ENCODE measurements around the gene GALNTL6. TPM values are rescaled to one million over a fixed set of nuclear protein-coding genes. Genes with fewer than 3 reads are reported as not detected.

Gene GALNTL6
- total RNA-seq, 2 experiments from 2014 or later = not detected

- intact Hi-C loops (cut with micrococcal nuclease) = no loop called here
- H3K27ac Mint-ChIP-seq = no peak overlapping the region
- no peaks in the 10 kb centered on the region for H3K9me3 Mint-ChIP-seq
- H3K4me3 Mint-ChIP-seq = no peak overlapping the region
- DNase-seq = no peak
- CTCF ChIA-PET = no interaction called here
- no peaks in the 10 kb centered on the region for H3K36me3 Mint-ChIP-seq (ENCODE audit: low read depth)
- no peaks in the 10 kb centered on the region for H3K4me1 Mint-ChIP-seq (ENCODE audit: low read depth)
- no peaks in the 10 kb centered on the region for H3K27me3 Mint-ChIP-seq (ENCODE audit: low read depth)
Measured at GRCh38 chr4:172348426-172348825, 535.2 kb downstream of the GALNTL6 start.

DNA sequence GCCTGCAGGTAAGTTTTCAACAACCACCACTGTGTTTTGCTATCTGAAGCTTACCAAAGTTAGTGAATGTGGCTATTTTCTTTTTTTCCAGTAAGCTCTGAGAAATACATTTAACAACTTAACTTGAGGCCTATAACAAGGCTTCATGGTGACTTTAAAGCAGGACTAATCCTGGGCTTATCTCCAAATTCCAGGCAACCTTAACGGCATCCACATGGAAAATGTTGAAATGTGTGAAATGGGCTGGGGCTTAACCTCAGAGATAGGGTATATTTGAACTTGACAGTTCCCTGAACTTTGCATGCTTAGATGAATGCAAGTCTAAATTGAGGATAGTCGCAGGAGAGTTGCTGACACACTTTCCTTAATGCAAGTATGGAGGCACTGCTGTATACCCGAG is 539.2 kb downstream of the GALNTL6 start:
- Mint-ChIP-seq H3K9me3 (no peaks in the 10 kb centered on the region), H3K4me3 (no peak overlapping the region), H3K36me3 (ENCODE audit: low read depth) (no peaks in the 10 kb centered on the region), H3K27ac (no peak overlapping the region), H3K27me3 (ENCODE audit: low read depth) (no peaks in the 10 kb centered on the region), H3K4me1 (ENCODE audit: low read depth) (no peaks in the 10 kb centered on the region)
- CTCF ChIA-PET = no interaction called here
- no peak for DNase-seq
- intact Hi-C loops (cut with micrococcal nuclease) = no loop called here

DNA sequence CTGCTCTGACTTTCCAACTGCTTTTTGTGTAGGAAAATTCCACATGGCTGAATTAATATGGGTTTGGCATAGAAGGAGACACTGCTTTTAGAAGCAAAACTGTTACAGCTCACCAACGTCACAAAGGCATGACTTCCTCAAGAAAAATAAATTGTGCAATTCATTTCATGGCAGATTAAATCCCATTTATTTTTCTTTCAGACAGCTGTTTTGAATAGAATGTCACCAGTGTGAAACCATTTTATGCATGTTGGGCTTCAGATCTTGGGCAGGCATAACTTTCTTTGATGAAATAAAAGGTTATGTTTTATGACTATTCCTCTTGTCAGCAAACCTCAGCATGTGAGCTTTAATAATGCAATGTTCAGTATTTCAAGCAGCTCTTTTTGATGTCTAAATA is 542.8 kb downstream of the GALNTL6 start:
- Mint-ChIP-seq H3K27ac (no peak overlapping the region), H3K4me3 (no peak overlapping the region), H3K9me3 (no peaks in the 10 kb centered on the region), H3K27me3 (ENCODE audit: low read depth) (no peaks in the 10 kb centered on the region), H3K36me3 (ENCODE audit: low read depth) (no peaks in the 10 kb centered on the region), H3K4me1 (ENCODE audit: low read depth) (no peaks in the 10 kb centered on the region)
- DNase-seq = no peak
- CTCF ChIA-PET = no interaction called here
- intact Hi-C loops (cut with micrococcal nuclease) = no loop called here

DNA sequence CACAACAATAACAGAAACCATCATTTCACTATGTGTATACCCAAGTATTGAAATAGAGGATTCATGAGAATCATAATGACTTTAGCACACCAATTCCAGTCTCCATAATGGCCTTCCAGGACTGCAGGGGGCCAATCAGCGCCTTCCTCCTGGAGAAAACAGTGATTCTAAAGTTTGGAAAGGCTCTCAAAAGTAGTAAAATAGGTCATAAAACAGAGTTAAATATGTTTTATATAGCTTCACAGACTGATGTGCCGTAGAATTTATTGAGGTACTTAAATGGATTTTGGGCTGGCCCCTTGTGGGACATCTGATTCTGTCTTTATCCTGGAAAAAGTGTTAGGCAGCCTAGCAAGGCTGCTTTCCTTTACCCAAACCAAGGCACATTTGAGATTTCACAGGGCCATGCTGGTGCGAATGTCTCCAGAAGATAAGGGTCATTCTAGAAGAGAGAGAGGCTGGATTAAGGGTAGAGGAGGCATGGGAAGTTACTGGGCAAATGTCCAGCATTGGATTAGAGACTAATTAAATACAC is 543.9 kb downstream of the GALNTL6 start:
- no peak for DNase-seq
- H3K36me3 Mint-ChIP-seq (ENCODE audit: low read depth) = no peaks in the 10 kb centered on the region
- H3K27me3 Mint-ChIP-seq (ENCODE audit: low read depth) = no peaks in the 10 kb centered on the region
- no peak overlapping the region for H3K4me3 Mint-ChIP-seq
- intact Hi-C loops (cut with micrococcal nuclease) = no loop called here
- CTCF ChIA-PET = no interaction called here
- no peaks in the 10 kb centered on the region for H3K4me1 Mint-ChIP-seq (ENCODE audit: low read depth)
- H3K9me3 Mint-ChIP-seq = no peaks in the 10 kb centered on the region
- no peak overlapping the region for H3K27ac Mint-ChIP-seq

GRCh38 chr4:172362569-172362968 is 549.4 kb downstream of the GALNTL6 start:
- H3K27ac Mint-ChIP-seq = no peak overlapping the region
- no peak overlapping the region for H3K4me3 Mint-ChIP-seq
- no peaks in the 10 kb centered on the region for H3K9me3 Mint-ChIP-seq
- intact Hi-C loops (cut with micrococcal nuclease) = no loop called here
- H3K4me1 Mint-ChIP-seq (ENCODE audit: low read depth) = no peaks in the 10 kb centered on the region
- H3K36me3 Mint-ChIP-seq (ENCODE audit: low read depth) = no peaks in the 10 kb centered on the region
- no peaks in the 10 kb centered on the region for H3K27me3 Mint-ChIP-seq (ENCODE audit: low read depth)
- CTCF ChIA-PET = no interaction called here
- DNase-seq = no peak

DNA sequence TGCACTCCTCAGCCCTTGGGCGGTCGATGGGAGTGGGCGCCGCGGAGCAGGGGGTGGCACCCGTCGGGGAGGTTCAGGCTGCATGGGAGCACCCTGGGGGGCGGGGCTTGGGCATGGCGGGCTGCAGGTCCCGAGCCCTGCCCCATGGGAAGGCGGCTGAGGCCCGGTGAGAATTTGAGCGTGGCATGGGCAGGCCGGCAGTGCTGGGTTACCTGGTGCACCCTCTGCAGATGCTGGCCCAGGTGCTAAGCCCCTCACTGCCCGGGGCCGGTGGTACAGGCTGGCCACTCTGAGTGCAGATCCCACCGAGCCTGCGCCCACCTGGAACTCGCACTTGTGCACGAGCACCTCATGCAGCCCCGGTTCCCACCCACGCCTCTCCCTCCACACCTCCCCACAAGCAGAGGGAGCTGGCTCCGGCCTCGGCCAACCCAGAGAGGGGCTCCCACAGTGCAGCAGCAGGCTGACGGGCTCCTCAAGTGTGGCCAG is 556.3 kb downstream of the GALNTL6 start:
- intact Hi-C loops (cut with micrococcal nuclease) = no loop called here
- Mint-ChIP-seq H3K4me3 (no peak overlapping the region), H3K27ac (no peak overlapping the region), H3K4me1 (ENCODE audit: low read depth) (no peaks in the 10 kb centered on the region), H3K9me3 (peaks cover 8% of the 10 kb centered on the region), H3K27me3 (ENCODE audit: low read depth) (no peaks in the 10 kb centered on the region), H3K36me3 (ENCODE audit: low read depth) (no peaks in the 10 kb centered on the region)
- DNase-seq = no peak
- CTCF ChIA-PET = no interaction called here

GRCh38 chr4:172377486-172378140 is 564.4 kb downstream of the GALNTL6 start:
- intact Hi-C loops (cut with micrococcal nuclease) = no loop called here
- no peak for DNase-seq
- Mint-ChIP-seq H3K4me1 (ENCODE audit: low read depth) (no peaks in the 10 kb centered on the region), H3K27ac (no peak overlapping the region), H3K9me3 (peaks cover 3% of the 10 kb centered on the region), H3K27me3 (ENCODE audit: low read depth) (no peaks in the 10 kb centered on the region), H3K36me3 (ENCODE audit: low read depth) (no peaks in the 10 kb centered on the region), H3K4me3 (no peak overlapping the region)
- CTCF ChIA-PET = no interaction called here

DNA sequence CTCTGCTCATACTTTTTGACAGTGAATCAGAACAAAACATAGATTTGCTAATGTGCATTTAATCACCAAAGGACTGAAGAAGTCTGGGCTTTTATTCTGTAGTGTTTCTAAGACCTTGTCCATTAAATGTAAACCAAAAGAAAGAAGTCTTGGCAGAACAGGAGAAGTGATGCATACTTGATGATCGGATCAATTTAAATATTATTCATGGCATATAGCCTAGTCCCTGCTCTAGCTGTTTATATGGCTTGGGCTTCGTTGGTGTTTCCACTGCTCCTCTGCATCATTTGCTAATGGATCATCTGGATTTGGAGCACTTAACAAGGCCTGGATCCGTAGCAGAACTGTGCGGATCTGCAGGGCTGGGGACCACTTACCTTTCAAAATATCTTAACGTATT is 566.6 kb downstream of the GALNTL6 start:
- intact Hi-C loops (cut with micrococcal nuclease) = no loop called here
- Mint-ChIP-seq H3K27ac (no peak overlapping the region), H3K27me3 (ENCODE audit: low read depth) (no peaks in the 10 kb centered on the region), H3K4me3 (no peak overlapping the region), H3K4me1 (ENCODE audit: low read depth) (no peaks in the 10 kb centered on the region), H3K36me3 (ENCODE audit: low read depth) (no peaks in the 10 kb centered on the region), H3K9me3 (peaks cover 4% of the 10 kb centered on the region)
- CTCF ChIA-PET = no interaction called here
- DNase-seq = no peak

- no peak for DNase-seq
- CTCF ChIA-PET = no interaction called here
- H3K9me3 Mint-ChIP-seq = peaks cover 1% of the 10 kb centered on the region
Measured at GRCh38 chr4:172390331-172390730, 577.1 kb downstream of the GALNTL6 start.

DNA sequence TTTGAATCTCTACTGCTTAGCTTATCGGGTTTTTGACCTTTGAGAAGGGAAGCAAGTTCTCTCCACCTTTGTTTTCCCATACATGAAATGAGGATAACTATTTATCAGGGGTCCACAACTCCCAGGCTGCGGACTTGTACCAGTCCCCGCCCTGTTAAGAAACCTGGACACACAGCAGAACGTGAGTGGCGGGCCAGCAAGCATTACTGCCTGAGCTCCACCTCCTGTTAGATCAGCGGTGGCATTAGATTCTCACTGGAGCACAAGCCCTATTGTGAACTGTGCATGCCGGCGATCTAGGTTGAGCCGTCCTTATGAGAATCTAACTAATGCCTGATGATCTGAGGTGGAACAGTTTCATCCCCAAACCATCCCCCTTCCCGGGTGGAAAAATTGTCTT is 579.5 kb downstream of the GALNTL6 start:
- H3K9me3 Mint-ChIP-seq = peaks cover 1% of the 10 kb centered on the region
- DNase-seq = no peak
- CTCF ChIA-PET = no interaction called here
- no peak overlapping the region for H3K27ac Mint-ChIP-seq
- no peaks in the 10 kb centered on the region for H3K4me1 Mint-ChIP-seq (ENCODE audit: low read depth)
- intact Hi-C loops (cut with micrococcal nuclease) = no loop called here
- H3K4me3 Mint-ChIP-seq = no peak overlapping the region
- no peaks in the 10 kb centered on the region for H3K27me3 Mint-ChIP-seq (ENCODE audit: low read depth)
- no peaks in the 10 kb centered on the region for H3K36me3 Mint-ChIP-seq (ENCODE audit: low read depth)

More at GRCh38 chr4:172390331-172390730, 577.1 kb downstream of the GALNTL6 start:
- Mint-ChIP-seq H3K27me3 (ENCODE audit: low read depth) (no peaks in the 10 kb centered on the region), H3K27ac (no peak overlapping the region), H3K36me3 (ENCODE audit: low read depth) (no peaks in the 10 kb centered on the region), H3K4me1 (ENCODE audit: low read depth) (no peaks in the 10 kb centered on the region), H3K4me3 (no peak overlapping the region)
- intact Hi-C loops (cut with micrococcal nuclease) = no loop called here

DNA sequence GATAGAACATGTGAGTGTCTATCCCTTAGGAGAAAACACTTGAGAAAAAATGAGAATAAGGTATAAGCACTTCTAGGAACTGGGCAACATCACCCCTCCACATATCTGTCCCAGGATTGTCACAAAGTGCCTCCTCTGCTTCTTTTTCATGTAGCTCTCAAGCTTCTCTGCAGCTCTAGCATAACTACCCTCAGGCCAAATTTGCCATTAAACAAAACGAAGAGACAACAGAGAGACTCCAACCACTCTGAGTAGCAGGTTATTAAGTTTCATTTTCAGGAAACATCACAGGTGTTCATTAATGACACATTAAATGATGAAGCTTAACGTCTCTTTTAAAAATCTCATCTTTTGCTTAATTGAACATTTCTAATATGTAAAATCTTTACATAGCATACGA is 580.0 kb downstream of the GALNTL6 start:
- no peaks in the 10 kb centered on the region for H3K27me3 Mint-ChIP-seq (ENCODE audit: low read depth)
- DNase-seq = no peak
- no peak overlapping the region for H3K27ac Mint-ChIP-seq
- CTCF ChIA-PET = no interaction called here
- peaks cover 1% of the 10 kb centered on the region for H3K9me3 Mint-ChIP-seq
- H3K4me3 Mint-ChIP-seq = no peak overlapping the region
- no peaks in the 10 kb centered on the region for H3K36me3 Mint-ChIP-seq (ENCODE audit: low read depth)
- intact Hi-C loops (cut with micrococcal nuclease) = no loop called here
- no peaks in the 10 kb centered on the region for H3K4me1 Mint-ChIP-seq (ENCODE audit: low read depth)

- intact Hi-C loops (cut with micrococcal nuclease) = no loop called here
- Mint-ChIP-seq H3K27ac (no peak overlapping the region), H3K4me1 (ENCODE audit: low read depth) (no peaks in the 10 kb centered on the region), H3K9me3 (no peaks in the 10 kb centered on the region), H3K36me3 (ENCODE audit: low read depth) (no peaks in the 10 kb centered on the region), H3K4me3 (no peak overlapping the region), H3K27me3 (ENCODE audit: low read depth) (no peaks in the 10 kb centered on the region)
- no peak for DNase-seq
- CTCF ChIA-PET = no interaction called here
Measured at GRCh38 chr4:172404676-172405075, 591.5 kb downstream of the GALNTL6 start.

DNA sequence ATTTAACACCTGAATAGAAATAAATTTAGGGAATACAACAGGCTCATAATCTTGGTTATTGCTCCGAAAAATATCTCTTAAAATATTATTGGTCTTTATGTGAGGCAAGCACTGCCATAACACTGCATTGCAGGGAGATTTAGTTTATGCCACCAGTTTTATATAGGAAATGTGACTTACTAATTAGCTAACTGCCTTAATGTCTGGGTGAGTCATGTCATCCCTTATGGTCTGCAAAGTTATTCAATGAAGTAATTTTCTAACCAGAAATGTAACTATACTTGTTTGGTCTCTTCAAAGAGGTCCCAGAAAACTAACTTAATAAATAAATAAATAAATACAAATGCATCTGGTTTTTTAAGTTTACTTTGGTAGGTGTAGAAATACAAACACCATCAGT is 597.2 kb downstream of the GALNTL6 start:
- H3K27ac Mint-ChIP-seq = no peak overlapping the region

More for the DNA sequence above, 597.2 kb downstream of the GALNTL6 start:
- CTCF ChIA-PET = no interaction called here
- Mint-ChIP-seq H3K27me3 (ENCODE audit: low read depth) (no peaks in the 10 kb centered on the region), H3K4me1 (ENCODE audit: low read depth) (no peaks in the 10 kb centered on the region), H3K9me3 (no peaks in the 10 kb centered on the region), H3K4me3 (no peak overlapping the region), H3K36me3 (ENCODE audit: low read depth) (no peaks in the 10 kb centered on the region)
- no peak for DNase-seq
- intact Hi-C loops (cut with micrococcal nuclease) = no loop called here
